ENCODE data around the gene BOC.

BOC gene

GRCh38 chr3:113254171-113254947 lies 43.0 kb downstream of the BOC start:
- Histone ChIP-seq H3K9ac (ENCODE audit: low read length) (no peak overlapping the region), H3K4me1 (ENCODE audit: control insufficient read depth, insufficient read depth, low read length) (peaks cover 33% of the 10 kb centered on the region), H3K36me3 (ENCODE audit: control insufficient read depth, insufficient read depth, low read length, severe bottlenecking) (peaks cover 36% of the 10 kb centered on the region), H3K9me3 (ENCODE audit: control insufficient read depth, low read length) (no peaks in the 10 kb centered on the region), H3K4me3 (ENCODE audit: low read length) (no peak overlapping the region), H3K27me3 (replicated peaks; ENCODE audit: control insufficient read depth, insufficient read depth, low read length) (no peaks in the 10 kb centered on the region)
- no peak for DNase-seq (ENCODE audit: low read depth)

GRCh38 chr3:113255100-113255853 lies 43.9 kb downstream of the BOC start:
- DNase-seq (ENCODE audit: low read depth), result no peak
- Histone ChIP-seq H3K27me3 (replicated peaks; ENCODE audit: control insufficient read depth, insufficient read depth, low read length) (no peaks in the 10 kb centered on the region), H3K9me3 (ENCODE audit: control insufficient read depth, low read length) (no peaks in the 10 kb centered on the region), H3K4me1 (ENCODE audit: control insufficient read depth, insufficient read depth, low read length) (peaks cover 32% of the 10 kb centered on the region), H3K4me3 (ENCODE audit: low read length) (no peak overlapping the region), H3K9ac (ENCODE audit: low read length) (no peak overlapping the region), H3K36me3 (ENCODE audit: control insufficient read depth, insufficient read depth, low read length, severe bottlenecking) (peaks cover 28% of the 10 kb centered on the region)

GRCh38 chr3:113255854-113256615 lies 44.7 kb downstream of the BOC start:
- Histone ChIP-seq H3K9ac (ENCODE audit: low read length) (no peak overlapping the region), H3K4me3 (ENCODE audit: low read length) (no peak overlapping the region), H3K27me3 (replicated peaks; ENCODE audit: control insufficient read depth, insufficient read depth, low read length) (no peaks in the 10 kb centered on the region), H3K36me3 (ENCODE audit: control insufficient read depth, insufficient read depth, low read length, severe bottlenecking) (peaks cover 21% of the 10 kb centered on the region), H3K4me1 (ENCODE audit: control insufficient read depth, insufficient read depth, low read length) (peaks cover 39% of the 10 kb centered on the region), H3K9me3 (ENCODE audit: control insufficient read depth, low read length) (no peaks in the 10 kb centered on the region)
- DNase-seq (ENCODE audit: low read depth), result no peak

- no peak overlapping the region for H3K4me3 ChIP-seq (ENCODE audit: low read length)
- H3K36me3 ChIP-seq (ENCODE audit: control insufficient read depth, insufficient read depth, low read length, severe bottlenecking), result peaks cover 3% of the 10 kb centered on the region
- peaks cover 59% of the 10 kb centered on the region for H3K4me1 ChIP-seq (ENCODE audit: control insufficient read depth, insufficient read depth, low read length)
- DNase-seq (ENCODE audit: low read depth), result no peak
- no peak overlapping the region for H3K9ac ChIP-seq (ENCODE audit: low read length)
- H3K27me3 ChIP-seq (replicated peaks; ENCODE audit: control insufficient read depth, insufficient read depth, low read length), result no peaks in the 10 kb centered on the region
- H3K9me3 ChIP-seq (ENCODE audit: control insufficient read depth, low read length), result no peaks in the 10 kb centered on the region
These were observed 47.0 kb downstream of the BOC start for GRCh38 chr3:113258361-113258760.

GRCh38 chr3:113259196-113259595 lies 47.8 kb downstream of the BOC start:
- H3K27me3 ChIP-seq (replicated peaks; ENCODE audit: control insufficient read depth, insufficient read depth, low read length), result no peaks in the 10 kb centered on the region
- no peak overlapping the region for H3K9ac ChIP-seq (ENCODE audit: low read length)
- H3K36me3 ChIP-seq (ENCODE audit: control insufficient read depth, insufficient read depth, low read length, severe bottlenecking), result peaks cover 11% of the 10 kb centered on the region
- DNase-seq (ENCODE audit: low read depth), result no peak
- H3K9me3 ChIP-seq (ENCODE audit: control insufficient read depth, low read length), result no peaks in the 10 kb centered on the region
- no peak overlapping the region for H3K4me3 ChIP-seq (ENCODE audit: low read length)
- peaks cover 56% of the 10 kb centered on the region for H3K4me1 ChIP-seq (ENCODE audit: control insufficient read depth, insufficient read depth, low read length)

- H3K36me3 ChIP-seq (ENCODE audit: control insufficient read depth, insufficient read depth, low read length, severe bottlenecking), result peaks cover 13% of the 10 kb centered on the region
- H3K4me1 ChIP-seq (ENCODE audit: control insufficient read depth, insufficient read depth, low read length), result peaks cover 42% of the 10 kb centered on the region
- H3K9ac ChIP-seq (ENCODE audit: low read length), result peak overlapping the region; percentile 85
- no peak for DNase-seq (ENCODE audit: low read depth)
- H3K9me3 ChIP-seq (ENCODE audit: control insufficient read depth, low read length), result no peaks in the 10 kb centered on the region
- no peaks in the 10 kb centered on the region for H3K27me3 ChIP-seq (replicated peaks; ENCODE audit: control insufficient read depth, insufficient read depth, low read length)
- peak overlapping the region; percentile 63 for H3K4me3 ChIP-seq (ENCODE audit: low read length)
These were observed 49.8 kb downstream of the BOC start for GRCh38 chr3:113261063-113261625.

- peaks cover 19% of the 10 kb centered on the region for H3K36me3 ChIP-seq (ENCODE audit: control insufficient read depth, insufficient read depth, low read length, severe bottlenecking)
- H3K4me1 ChIP-seq (ENCODE audit: control insufficient read depth, insufficient read depth, low read length), result peaks cover 42% of the 10 kb centered on the region
- no peaks in the 10 kb centered on the region for H3K9me3 ChIP-seq (ENCODE audit: control insufficient read depth, low read length)
- peak overlapping the region; percentile 63 for H3K4me3 ChIP-seq (ENCODE audit: low read length)
- peak overlapping the region; percentile 85 for H3K9ac ChIP-seq (ENCODE audit: low read length)
- DNase-seq (ENCODE audit: low read depth), result peak; percentile 86
- no peaks in the 10 kb centered on the region for H3K27me3 ChIP-seq (replicated peaks; ENCODE audit: control insufficient read depth, insufficient read depth, low read length)
These were observed 50.4 kb downstream of the BOC start for GRCh38 chr3:113261626-113262303.

- Histone ChIP-seq H3K9me3 (ENCODE audit: control insufficient read depth, low read length) (no peaks in the 10 kb centered on the region), H3K9ac (ENCODE audit: low read length) (peak overlapping the region; percentile 85), H3K4me3 (ENCODE audit: low read length) (peak overlapping the region; percentile 42), H3K4me1 (ENCODE audit: control insufficient read depth, insufficient read depth, low read length) (peaks cover 46% of the 10 kb centered on the region), H3K27me3 (replicated peaks; ENCODE audit: control insufficient read depth, insufficient read depth, low read length) (no peaks in the 10 kb centered on the region), H3K36me3 (ENCODE audit: control insufficient read depth, insufficient read depth, low read length, severe bottlenecking) (peaks cover 19% of the 10 kb centered on the region)
- no peak for DNase-seq (ENCODE audit: low read depth)
These were observed 50.9 kb downstream of the BOC start for GRCh38 chr3:113262304-113262665.

- Histone ChIP-seq H3K27me3 (replicated peaks; ENCODE audit: control insufficient read depth, insufficient read depth, low read length) (no peaks in the 10 kb centered on the region), H3K9me3 (ENCODE audit: control insufficient read depth, low read length) (no peaks in the 10 kb centered on the region), H3K36me3 (ENCODE audit: control insufficient read depth, insufficient read depth, low read length, severe bottlenecking) (peaks cover 21% of the 10 kb centered on the region), H3K4me3 (ENCODE audit: low read length) (no peak overlapping the region), H3K4me1 (ENCODE audit: control insufficient read depth, insufficient read depth, low read length) (peaks cover 46% of the 10 kb centered on the region), H3K9ac (ENCODE audit: low read length) (no peak overlapping the region)
- no peak for DNase-seq (ENCODE audit: low read depth)
These were observed 51.7 kb downstream of the BOC start for GRCh38 chr3:113263020-113263419.

- no peak for DNase-seq (ENCODE audit: low read depth)
- Histone ChIP-seq H3K36me3 (ENCODE audit: control insufficient read depth, insufficient read depth, low read length, severe bottlenecking) (peaks cover 29% of the 10 kb centered on the region), H3K4me1 (ENCODE audit: control insufficient read depth, insufficient read depth, low read length) (peaks cover 42% of the 10 kb centered on the region), H3K9ac (ENCODE audit: low read length) (no peak overlapping the region), H3K27me3 (replicated peaks; ENCODE audit: control insufficient read depth, insufficient read depth, low read length) (no peaks in the 10 kb centered on the region), H3K4me3 (ENCODE audit: low read length) (no peak overlapping the region), H3K9me3 (ENCODE audit: control insufficient read depth, low read length) (no peaks in the 10 kb centered on the region)
These were observed 52.4 kb downstream of the BOC start for GRCh38 chr3:113263778-113264177.
